ENCODE results near the gene CD7. TPM values are rescaled to one million over a fixed set of nuclear protein-coding genes. Genes with fewer than 3 reads are reported as not detected.

The CD7 gene
- total RNA-seq, 3 donors from 2014 or later: 10.0 to 12.8 (median 12.3) TPM

DNA sequence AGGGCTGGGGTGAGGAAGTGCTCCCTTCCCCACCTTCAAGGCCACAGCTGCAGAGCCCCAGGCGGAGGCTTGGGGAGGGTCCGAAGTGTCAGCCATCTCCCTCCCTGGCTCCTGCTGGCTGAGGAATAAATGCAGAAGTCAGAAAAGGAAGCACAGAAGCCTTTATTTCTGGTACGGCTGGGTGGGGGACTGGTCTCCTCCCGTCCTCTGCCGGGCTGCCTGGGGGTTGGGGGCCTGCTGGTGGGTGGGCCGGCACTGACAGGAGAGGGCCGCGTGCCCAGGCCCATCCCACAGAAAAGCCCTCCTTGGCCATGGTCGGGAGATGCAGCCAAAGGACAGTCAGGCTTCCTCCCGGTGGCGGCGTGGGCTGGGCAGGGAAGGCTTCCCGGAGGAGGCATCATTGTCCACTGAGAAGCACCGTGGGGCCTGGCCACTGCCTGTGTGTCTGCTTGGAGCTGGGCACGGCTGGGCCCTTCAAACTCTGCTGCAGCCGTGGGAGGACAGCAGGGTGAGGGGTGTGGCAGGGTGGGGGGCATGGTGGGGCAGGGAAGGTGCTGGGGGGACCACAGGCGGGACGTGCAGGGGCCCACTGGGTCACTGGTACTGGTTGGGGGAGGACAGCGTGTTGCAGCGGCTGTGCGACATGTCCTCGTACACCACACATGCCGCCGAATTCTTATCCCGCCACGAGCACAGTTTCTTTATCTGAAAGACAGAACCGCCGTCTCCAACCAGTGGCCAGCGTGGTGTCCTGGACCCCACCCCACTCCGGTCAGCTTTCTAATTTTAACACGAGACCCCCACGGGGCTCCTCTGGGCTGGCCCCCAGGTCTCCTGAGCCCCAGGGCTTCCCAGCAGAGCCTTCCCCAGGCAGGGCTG lies 2.4 kb downstream of the CD7 start:
- DNase-seq (no peak), ATAC-seq (no peak)
- TF ChIP-seq, protein P1, sequence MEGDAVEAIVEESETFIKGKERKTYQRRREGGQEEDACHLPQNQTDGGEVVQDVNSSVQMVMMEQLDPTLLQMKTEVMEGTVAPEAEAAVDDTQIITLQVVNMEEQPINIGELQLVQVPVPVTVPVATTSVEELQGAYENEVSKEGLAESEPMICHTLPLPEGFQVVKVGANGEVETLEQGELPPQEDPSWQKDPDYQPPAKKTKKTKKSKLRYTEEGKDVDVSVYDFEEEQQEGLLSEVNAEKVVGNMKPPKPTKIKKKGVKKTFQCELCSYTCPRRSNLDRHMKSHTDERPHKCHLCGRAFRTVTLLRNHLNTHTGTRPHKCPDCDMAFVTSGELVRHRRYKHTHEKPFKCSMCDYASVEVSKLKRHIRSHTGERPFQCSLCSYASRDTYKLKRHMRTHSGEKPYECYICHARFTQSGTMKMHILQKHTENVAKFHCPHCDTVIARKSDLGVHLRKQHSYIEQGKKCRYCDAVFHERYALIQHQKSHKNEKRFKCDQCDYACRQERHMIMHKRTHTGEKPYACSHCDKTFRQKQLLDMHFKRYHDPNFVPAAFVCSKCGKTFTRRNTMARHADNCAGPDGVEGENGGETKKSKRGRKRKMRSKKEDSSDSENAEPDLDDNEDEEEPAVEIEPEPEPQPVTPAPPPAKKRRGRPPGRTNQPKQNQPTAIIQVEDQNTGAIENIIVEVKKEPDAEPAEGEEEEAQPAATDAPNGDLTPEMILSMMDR (IDR thresholded peaks at IDR 0.05): no peak
- no peaks in the 10 kb centered on the region for H3K4me1 ChIP-seq (ENCODE audit: low read depth)
- no peaks in the 10 kb centered on the region for H3K36me3 ChIP-seq (ENCODE audit: low read depth)
- H3K9me3 ChIP-seq: no peaks in the 10 kb centered on the region
- no peak overlapping the region for H3K4me3 ChIP-seq
- intact Hi-C loops (cut with DNase I, micrococcal nuclease): no loop called here

DNA sequence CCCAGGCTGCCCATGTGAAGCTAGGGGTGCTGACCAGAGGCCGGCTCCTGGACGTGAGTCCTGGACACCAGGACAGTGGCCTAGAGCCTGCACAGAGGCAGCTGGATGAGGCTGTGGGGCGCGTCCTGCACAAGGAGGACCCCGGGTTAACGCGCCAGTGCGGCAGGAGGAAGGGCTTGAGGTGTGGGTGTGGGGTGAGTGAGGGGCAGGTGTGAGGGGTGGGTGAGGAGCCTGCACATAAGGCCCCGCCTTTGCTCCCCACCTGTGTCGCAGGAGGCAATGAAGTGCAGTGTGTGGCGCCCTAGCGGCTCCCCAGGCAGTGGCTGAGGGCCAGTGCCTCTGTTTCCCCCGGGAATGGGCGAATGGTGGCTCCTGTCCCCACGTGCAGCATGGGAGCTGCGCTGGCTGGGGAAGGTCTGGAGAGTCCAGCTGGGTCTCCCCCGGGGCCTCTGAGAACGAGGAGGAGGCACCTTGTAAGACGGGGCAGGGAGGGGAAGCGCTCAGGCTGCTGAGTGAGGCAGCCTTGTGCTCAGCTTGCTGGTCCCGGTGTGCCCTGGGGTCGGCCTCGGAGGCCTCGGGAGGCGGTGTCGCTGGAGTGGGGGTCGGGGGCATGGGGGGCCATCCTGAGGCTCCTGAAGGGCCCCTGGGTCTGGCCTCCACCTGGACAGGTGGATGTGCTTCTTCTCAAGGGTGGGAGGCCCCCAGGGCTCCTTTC lies 3.2 kb downstream of the CD7 start:
- peaks cover 4% of the 10 kb centered on the region for H3K4me1 ChIP-seq (ENCODE audit: low read depth)
- no peaks in the 10 kb centered on the region for H3K9me3 ChIP-seq
- ATAC-seq (no peak), DNase-seq (no peak)
- intact Hi-C loops (cut with DNase I, micrococcal nuclease): no loop called here
- H3K4me3 ChIP-seq: no peak overlapping the region
- TF ChIP-seq, protein P1 (IDR thresholded peaks at IDR 0.05): no peak
- H3K36me3 ChIP-seq (ENCODE audit: low read depth): no peaks in the 10 kb centered on the region

DNA sequence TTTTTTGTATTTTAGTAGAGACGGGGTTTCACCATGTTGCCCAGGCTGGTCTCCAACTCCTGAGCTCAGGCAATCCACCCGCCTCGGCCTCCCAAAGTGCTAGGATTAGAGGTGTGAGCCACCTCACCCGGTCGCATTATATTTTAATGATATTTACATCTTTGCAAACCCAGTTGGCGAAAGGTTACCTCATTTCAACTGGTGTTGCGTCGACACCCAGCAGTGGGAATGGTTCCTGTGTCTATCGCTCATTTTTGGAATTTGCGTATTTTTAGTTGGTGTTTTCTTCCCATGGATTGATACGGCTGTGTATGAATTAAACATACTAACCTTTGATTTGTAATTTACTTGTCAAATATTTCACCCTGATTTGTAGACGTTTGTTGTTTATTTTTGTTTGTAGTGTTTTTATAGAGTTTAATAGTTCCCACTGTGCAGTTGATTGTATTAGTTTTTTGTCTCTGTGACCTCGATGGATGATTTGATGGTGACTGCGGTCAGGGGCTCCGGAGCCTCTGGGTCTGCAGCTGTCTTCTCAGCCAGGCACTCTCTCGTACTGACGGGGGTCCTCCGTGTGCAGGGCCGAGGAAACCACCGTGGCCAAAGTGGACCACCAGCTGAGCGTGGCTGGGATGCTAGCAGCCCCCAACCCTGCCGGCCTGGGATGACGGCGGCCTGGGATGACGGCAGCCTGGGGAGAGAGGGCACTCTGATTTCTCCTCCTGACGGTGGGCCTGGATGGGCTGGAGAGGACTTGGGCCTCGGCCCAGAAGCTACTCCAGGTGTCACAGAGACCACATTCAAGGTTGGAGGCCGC lies 4.0 kb downstream of the CD7 start:
- Histone ChIP-seq H3K36me3 (ENCODE audit: low read depth) (no peaks in the 10 kb centered on the region), H3K9me3 (no peaks in the 10 kb centered on the region), H3K4me3 (no peak overlapping the region), H3K4me1 (ENCODE audit: low read depth) (peaks cover 4% of the 10 kb centered on the region)
- no peak for ATAC-seq
- TF ChIP-seq, protein P1 (IDR thresholded peaks at IDR 0.05): no peak
- DNase-seq: no peak
- intact Hi-C loops (cut with DNase I, micrococcal nuclease): no loop called here

DNA sequence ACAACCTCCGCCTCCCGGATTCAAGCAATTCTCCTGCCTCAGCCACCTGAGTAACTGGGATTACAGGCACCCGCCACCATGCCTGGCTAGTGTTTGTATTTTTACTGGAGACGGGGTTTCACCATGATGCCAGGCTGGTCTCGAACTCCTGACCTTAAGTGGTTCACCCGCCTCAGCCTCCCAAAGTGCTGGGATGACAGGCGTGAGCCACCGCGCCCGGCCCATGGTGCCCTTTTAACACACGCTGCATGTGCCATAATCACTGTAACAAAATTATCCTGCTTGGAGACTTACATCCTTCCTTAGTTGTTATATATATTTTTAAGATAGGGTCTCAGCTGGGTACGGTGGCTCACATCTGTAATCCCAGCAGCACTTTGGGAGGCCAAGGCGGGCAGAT lies 5.4 kb downstream of the CD7 start:
- ATAC-seq (no peak), DNase-seq (no peak)
- H3K4me3 ChIP-seq: no peak overlapping the region
- no peaks in the 10 kb centered on the region for H3K36me3 ChIP-seq (ENCODE audit: low read depth)
- peaks cover 4% of the 10 kb centered on the region for H3K4me1 ChIP-seq (ENCODE audit: low read depth)
- no peaks in the 10 kb centered on the region for H3K9me3 ChIP-seq
- TF ChIP-seq, protein P1 (IDR thresholded peaks at IDR 0.05): no peak
- intact Hi-C loops (cut with DNase I, micrococcal nuclease): no loop called here

DNA sequence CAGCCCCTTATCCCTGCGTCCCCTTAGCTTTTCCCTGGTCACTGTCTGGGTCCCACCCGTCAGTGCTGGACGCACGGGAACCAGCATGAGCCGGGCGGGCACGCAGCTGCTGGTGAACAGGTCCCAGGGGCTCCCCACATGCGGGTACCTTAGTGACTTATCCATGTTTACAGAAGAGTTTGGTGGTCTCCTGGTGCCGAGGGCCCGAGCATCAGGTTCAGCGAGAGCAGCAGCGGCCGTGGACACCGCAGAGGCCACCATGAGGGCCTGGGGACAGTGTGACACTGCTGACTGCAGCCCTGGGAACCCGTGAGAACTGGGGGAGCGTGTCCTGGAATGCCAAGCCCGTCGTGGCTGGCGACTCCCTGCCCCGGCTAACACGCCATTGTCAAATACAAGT lies 6.5 kb downstream of the CD7 start:
- intact Hi-C loops (cut with DNase I, micrococcal nuclease): no loop called here
- H3K36me3 ChIP-seq (ENCODE audit: low read depth): no peaks in the 10 kb centered on the region
- H3K4me3 ChIP-seq: no peak overlapping the region
- H3K9me3 ChIP-seq: no peaks in the 10 kb centered on the region
- TF ChIP-seq, protein P1 (IDR thresholded peaks at IDR 0.05): no peak
- ATAC-seq (no peak), DNase-seq (no peak)
- peaks cover 4% of the 10 kb centered on the region for H3K4me1 ChIP-seq (ENCODE audit: low read depth)

All from mucosa of descending colon (tissue), 3 donors.